Forelimb muscle (tissue), 1 donor: ENCODE data around the gene MIX23. TPM values are rescaled to one million over a fixed set of nuclear protein-coding genes. Genes with fewer than 3 reads are reported as not detected.

ENCODE experiments used
- DNase-seq: peaks from one replicate; pipeline ENCODE4 v3.0.0-alpha.2; 2013; ENCODE audit warnings: low read depth
- polyA plus RNA-seq: library from polyadenylated mRNA; unstranded; fragments of 120-200 nt; gene quantifications from one replicate; pipeline ENCODE4 v1.2.1, GENCODE V29; 2013; ENCODE audit not compliant: insufficient read length

The MIX23 gene
- polyA plus RNA-seq, 1 donor: 28.7 TPM

- no peak for DNase-seq
Measured at GRCh38 chr3:122351612-122352011, 31.4 kb downstream of the MIX23 start.

GRCh38 chr3:122350814-122351418, 32.1 kb downstream of the MIX23 start:
- DNase-seq: no peak

GRCh38 chr3:122349171-122349570, 33.9 kb downstream of the MIX23 start:
- no peak for DNase-seq

- no peak for DNase-seq
Measured at GRCh38 chr3:122343654-122344053, 39.4 kb downstream of the MIX23 start.

- no peak for DNase-seq
Measured at GRCh38 chr3:122342803-122343202, 40.2 kb downstream of the MIX23 start.

GRCh38 chr3:122332551-122332950, 50.5 kb downstream of the MIX23 start:
- DNase-seq: no peak

GRCh38 chr3:122331886-122332285, 51.1 kb downstream of the MIX23 start:
- DNase-seq: no peak

- no peak for DNase-seq
Measured at GRCh38 chr3:122325769-122326168, 57.3 kb downstream of the MIX23 start.

GRCh38 chr3:122324871-122325323, 58.1 kb downstream of the MIX23 start, which contains the start of gene CSTA:
TSS of gene CSTA (plus strand) at chr3:122325248. CDS start at chr3:122325293, 45 bp downstream.
- DNase-seq: no peak

- DNase-seq: no peak
Measured at GRCh38 chr3:122322095-122323075, 60.6 kb downstream of the MIX23 start.

- DNase-seq: no peak
Measured at GRCh38 chr3:122318620-122319019, 64.4 kb downstream of the MIX23 start.

GRCh38 chr3:122316368-122316767, 66.7 kb downstream of the MIX23 start:
- no peak for DNase-seq

- no peak for DNase-seq
Measured at GRCh38 chr3:122315619-122316018, 67.4 kb downstream of the MIX23 start.

GRCh38 chr3:122314228-122314876, 68.7 kb downstream of the MIX23 start:
- DNase-seq: no peak

- no peak for DNase-seq
Measured at GRCh38 chr3:122313281-122313680, 69.8 kb downstream of the MIX23 start.

- DNase-seq: no peak
Measured at GRCh38 chr3:122312826-122313225, 70.2 kb downstream of the MIX23 start.

- DNase-seq: no peak
Measured at GRCh38 chr3:122310361-122310760, 72.7 kb downstream of the MIX23 start.

Other genes starting within 250 kb of the MIX23 start
- gene CASR, start 199.6 kb downstream of the MIX23 start, polyA plus RNA-seq: not detected
- 0.25 TPM for gene CSTA, start 58.0 kb downstream of the MIX23 start, polyA plus RNA-seq
- gene FAM162A, start 951 bp upstream of the MIX23 start, polyA plus RNA-seq: 35.6 TPM
- gene WDR5B, start 32.8 kb upstream of the MIX23 start, polyA plus RNA-seq: 3.9 TPM
- 49.2 TPM for gene KPNA1, start 131.7 kb upstream of the MIX23 start, polyA plus RNA-seq
- gene PARP9, start 181.1 kb upstream of the MIX23 start, polyA plus RNA-seq: 18.4 TPM
- gene DTX3L, start 181.1 kb upstream of the MIX23 start, polyA plus RNA-seq: 7.1 TPM
- gene PARP15, start 194.4 kb upstream of the MIX23 start, polyA plus RNA-seq: 5.9 TPM